Stimulated activated CD8-positive, alpha-beta memory T cell treated with anti-CD3 and anti-CD28 coated beads, Interleukin-15, amount 100 ng/mL, for 4 hours (primary cell): Measurements from ENCODE around the gene KCNH6.

Experiments used
- DNase-seq, 2 donors: peaks; one replicate each; pipeline ENCODE4 v3.0.0-alpha.2; 2020; ENCODE audit warnings: low read depth in 2 of 2

The KCNH6 gene

GRCh38 chr17:63523253-63523855 lies at the start of gene KCNH6:
TSS of gene KCNH6 (plus strand) at chr17:63523358. CDS start at chr17:63523414, 56 bp downstream.
- no peak for DNase-seq

- no peak for DNase-seq
These were observed 49.0 kb upstream of the KCNH6 start for GRCh38 chr17:63474174-63474573.

- no peak for DNase-seq
These were observed 48.3 kb upstream of the KCNH6 start for GRCh38 chr17:63474586-63475460.

DNA sequence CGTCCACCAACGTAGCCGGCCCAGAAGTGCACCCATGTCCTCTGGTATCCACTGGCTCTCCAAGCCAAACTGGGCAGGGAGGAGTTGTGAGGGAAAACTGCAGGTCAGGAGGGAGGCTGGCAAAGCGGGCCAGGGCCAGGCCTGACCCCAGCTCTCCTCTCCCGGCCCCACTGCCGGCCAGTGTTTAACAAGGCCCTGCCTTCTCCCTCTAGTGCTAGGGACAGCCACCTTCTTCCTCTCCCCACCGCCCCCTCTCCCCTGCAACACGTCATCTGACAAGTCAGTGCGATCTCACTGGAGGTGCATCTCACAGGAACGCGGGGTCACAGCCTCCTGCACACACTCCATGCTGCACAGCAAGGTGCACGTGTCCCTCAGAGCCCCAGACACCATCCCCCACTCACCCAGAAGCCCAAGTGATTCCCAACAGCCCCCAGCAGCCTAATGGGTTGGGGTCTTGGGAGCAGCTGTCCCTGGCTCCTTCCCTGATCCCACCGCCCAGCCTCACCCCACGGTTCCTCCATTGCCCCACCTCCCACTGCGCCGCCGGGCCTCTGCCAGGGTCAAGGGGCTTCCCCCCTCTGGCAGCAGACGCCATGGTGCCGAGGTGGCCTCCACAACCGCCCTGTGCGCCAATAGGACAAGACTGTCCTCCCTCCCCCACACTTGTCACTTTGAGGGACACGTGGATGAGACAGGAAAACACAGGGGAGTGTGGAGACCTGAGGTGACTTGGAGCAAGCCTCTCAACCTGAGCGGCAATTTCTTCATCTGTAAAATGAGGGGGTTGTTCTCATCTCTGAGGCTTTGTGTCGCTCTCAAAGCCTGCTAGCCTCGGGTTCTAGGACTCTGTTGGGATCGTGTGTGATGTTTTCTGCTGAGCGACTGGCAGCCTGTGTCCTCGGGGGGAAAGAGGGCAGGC lies 47.4 kb upstream of the KCNH6 start:
- DNase-seq, result no peak

GRCh38 chr17:63476459-63476853 lies 46.7 kb upstream of the KCNH6 start:
- DNase-seq, result no peak

- DNase-seq, result no peak
These were observed 46.2 kb upstream of the KCNH6 start, which contains the start of gene ACE for GRCh38 chr17:63476854-63477479. TSS of gene ACE (plus strand) at chr17:63477061. CDS start at chr17:63477095, 34 bp downstream.

GRCh38 chr17:63477480-63478440 lies 45.4 kb upstream of the KCNH6 start:
- DNase-seq, result no peak

GRCh38 chr17:63478814-63479494 lies 44.2 kb upstream of the KCNH6 start:
- DNase-seq, result peak; percentile 37 to 48

GRCh38 chr17:63479495-63480184 lies 43.5 kb upstream of the KCNH6 start:
- no peak for DNase-seq

DNA sequence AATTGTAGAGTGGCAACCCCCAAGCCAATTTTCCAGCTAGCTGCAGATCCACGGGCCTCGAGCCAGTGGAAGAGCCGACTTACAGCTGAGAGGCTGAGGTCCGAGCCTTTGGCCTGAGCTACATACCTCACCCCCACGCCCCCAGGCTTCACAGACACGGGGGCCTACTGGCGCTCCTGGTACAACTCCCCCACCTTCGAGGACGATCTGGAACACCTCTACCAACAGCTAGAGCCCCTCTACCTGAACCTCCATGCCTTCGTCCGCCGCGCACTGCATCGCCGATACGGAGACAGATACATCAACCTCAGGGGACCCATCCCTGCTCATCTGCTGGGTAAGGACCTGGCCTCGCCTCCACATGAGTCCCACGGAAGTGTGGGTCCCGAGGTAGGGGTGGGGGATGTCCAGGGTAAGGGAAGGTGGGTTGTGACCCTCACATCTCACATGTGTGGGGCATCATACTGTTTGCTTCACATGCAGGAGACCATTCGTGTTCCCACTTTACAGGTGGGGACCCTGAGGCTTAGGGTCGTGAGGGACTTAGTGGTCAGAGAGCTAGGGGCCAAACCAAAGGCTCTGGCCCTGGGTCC lies 42.9 kb upstream of the KCNH6 start:
- no peak for DNase-seq

GRCh38 chr17:63480826-63481487 lies 42.2 kb upstream of the KCNH6 start:
- DNase-seq, result no peak

DNA sequence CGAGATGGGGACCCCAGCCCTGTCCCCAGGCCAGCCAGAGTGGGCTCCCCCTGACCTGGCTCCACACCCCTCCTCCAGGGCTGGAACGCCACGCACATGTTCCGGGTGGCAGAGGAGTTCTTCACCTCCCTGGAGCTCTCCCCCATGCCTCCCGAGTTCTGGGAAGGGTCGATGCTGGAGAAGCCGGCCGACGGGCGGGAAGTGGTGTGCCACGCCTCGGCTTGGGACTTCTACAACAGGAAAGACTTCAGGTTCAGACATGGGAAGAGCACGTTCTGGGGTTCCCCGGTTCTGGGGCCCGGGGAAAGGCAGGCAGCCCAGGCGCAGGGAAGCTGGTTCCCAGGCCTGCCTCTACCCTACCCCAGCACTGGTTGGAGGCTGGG lies 41.7 kb upstream of the KCNH6 start:
- DNase-seq, result no peak

- DNase-seq, result no peak
These were observed 40.6 kb upstream of the KCNH6 start for GRCh38 chr17:63482509-63482908.

DNA sequence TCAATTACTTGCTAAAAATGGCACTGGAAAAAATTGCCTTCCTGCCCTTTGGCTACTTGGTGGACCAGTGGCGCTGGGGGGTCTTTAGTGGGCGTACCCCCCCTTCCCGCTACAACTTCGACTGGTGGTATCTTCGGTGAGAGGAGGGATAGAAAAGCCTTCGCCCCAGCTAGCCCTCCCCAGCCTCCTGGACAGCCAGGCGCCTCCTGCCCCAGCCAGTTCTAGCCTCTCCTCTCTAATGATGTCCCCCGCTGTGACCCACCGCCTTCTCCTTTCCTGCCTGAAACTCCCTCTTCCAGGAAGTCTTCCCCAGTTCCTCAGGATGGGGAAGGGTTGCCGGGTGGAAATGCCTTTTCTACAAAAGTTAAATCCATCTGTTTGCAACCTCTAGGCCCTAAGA lies 40.1 kb upstream of the KCNH6 start:
- DNase-seq, result no peak

DNA sequence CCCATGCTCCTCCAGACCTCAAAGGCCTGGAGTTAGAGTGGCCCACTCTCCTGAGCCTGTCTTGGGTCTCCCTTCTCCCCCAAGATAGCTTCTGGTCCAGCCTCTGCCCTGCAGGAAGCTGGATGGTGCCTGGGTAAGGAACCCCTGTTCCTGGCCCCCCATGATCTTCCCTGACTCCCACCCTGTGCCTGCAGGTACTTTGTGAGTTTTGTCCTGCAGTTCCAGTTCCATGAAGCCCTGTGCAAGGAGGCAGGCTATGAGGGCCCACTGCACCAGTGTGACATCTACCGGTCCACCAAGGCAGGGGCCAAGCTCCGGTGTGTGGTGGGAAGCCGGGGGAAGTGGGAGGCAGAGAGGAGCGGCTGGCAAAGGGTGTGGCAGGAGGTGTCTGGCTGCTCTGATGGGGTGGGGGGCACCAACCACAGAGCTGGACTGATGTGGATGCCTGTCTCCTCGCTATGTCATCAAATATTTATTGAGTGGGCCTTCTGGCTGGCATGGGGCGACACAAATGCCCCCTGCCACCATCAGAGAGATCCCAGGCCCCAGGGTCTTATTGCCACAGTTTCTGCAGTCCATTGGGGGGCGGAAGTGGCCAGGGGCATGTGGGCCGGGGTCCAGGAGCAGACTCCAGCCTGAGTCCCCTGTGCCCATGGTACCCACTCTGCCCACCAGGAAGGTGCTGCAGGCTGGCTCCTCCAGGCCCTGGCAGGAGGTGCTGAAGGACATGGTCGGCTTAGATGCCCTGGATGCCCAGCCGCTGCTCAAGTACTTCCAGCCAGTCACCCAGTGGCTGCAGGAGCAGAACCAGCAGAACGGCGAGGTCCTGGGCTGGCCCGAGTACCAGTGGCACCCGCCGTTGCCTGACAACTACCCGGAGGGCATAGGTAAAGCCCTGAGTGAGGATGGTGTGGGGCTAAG lies 39.2 kb upstream of the KCNH6 start:
- no peak for DNase-seq

- no peak for DNase-seq
These were observed 36.7 kb upstream of the KCNH6 start for GRCh38 chr17:63486317-63487013.

DNA sequence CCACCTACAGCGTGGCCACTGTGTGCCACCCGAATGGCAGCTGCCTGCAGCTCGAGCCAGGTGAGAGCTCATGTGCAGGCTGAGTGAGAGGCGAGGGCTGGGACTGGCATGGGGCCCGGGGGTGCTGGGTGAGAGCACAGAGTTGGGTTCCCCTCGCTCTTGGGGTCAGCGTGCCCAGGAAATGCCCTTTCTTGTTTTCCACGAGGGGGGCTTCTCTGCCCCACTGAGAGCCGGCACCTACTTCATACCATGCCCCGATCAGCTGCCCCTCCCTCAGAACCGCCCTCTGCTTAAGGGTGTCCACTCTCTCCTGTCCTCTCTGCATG lies 36.2 kb upstream of the KCNH6 start:
- no peak for DNase-seq
